Activated CD8-positive, alpha-beta T cell treated with anti-CD3 and anti-CD28 coated beads for 36 hours (primary cell): ENCODE data around the gene ORC4. TPM values are rescaled to one million over a fixed set of nuclear protein-coding genes. Genes with fewer than 3 reads are reported as not detected.
A peak's percentile ranks its signal among the peaks of the same experiment; 100 is the strongest.

Experiments used
- ATAC-seq: fragments of 200-7000 bp; cut with Tn5 transposase; one replicate; pipeline ENCODE4 v1.10.0; 2021; ENCODE audit warnings: mild to moderate bottlenecking, moderate library complexity
- CTCF ChIA-PET: fragments of 350-600 bp; sonication (Branson Sonifier 250); formaldehyde crosslinking; loops from one replicate; lab custom pipeline; 2021; ENCODE audit warnings: antibody characterized with exemption; lab: Charles Lee
- POLR2A ChIA-PET: fragments of 350-600 bp; sonication (Branson Sonifier 250); formaldehyde crosslinking; loops from one replicate; lab custom pipeline; 2021; ENCODE audit warnings: antibody characterized with exemption; lab: Charles Lee
- DNase-seq: peaks from one replicate; pipeline ENCODE4 v3.0.0-alpha.2; 2020
- H3K27ac Mint-ChIP-seq: one replicate; pipeline ENCODE4 v1.8.0; 2021; ENCODE audit warnings: mild to moderate bottlenecking, mixed read lengths
- H3K27me3 Mint-ChIP-seq: one replicate; pipeline ENCODE4 v1.8.0; 2021; ENCODE audit warnings: mixed read lengths
- H3K36me3 Mint-ChIP-seq: one replicate; pipeline ENCODE4 v1.8.0; 2021; ENCODE audit warnings: low read depth, mixed read lengths
- H3K4me1 Mint-ChIP-seq: one replicate; pipeline ENCODE4 v1.8.0; 2021; ENCODE audit warnings: low read depth, mixed read lengths
- H3K4me3 Mint-ChIP-seq: one replicate; pipeline ENCODE4 v1.8.0; 2021; ENCODE audit warnings: mild to moderate bottlenecking, moderate library complexity, mixed read lengths
- H3K9me3 Mint-ChIP-seq: one replicate; pipeline ENCODE4 v1.8.0; 2021; ENCODE audit warnings: mixed read lengths
- intact Hi-C: fragments of 100-400 bp; cut with micrococcal nuclease; formaldehyde crosslinking; loops from one replicate; pipeline ENCODE4 v1.10.0; 2022
- total RNA-seq, 2 experiments: library from RNA; stranded (reverse); gene quantifications; one replicate each; pipeline ENCODE4 v1.2.3, GENCODE V29; 2021
- TF ChIP-seq, protein P1 (sequence below): fragments of 200-600 bp; IDR thresholded peaks from one replicate; pipeline ENCODE4 v1.8.0; 2022; ENCODE audit warnings: antibody characterized with exemption, mild to moderate bottlenecking

The ORC4 gene
- total RNA-seq = 10 to 100 TPM; 31.1 to 33.0 TPM

DNA sequence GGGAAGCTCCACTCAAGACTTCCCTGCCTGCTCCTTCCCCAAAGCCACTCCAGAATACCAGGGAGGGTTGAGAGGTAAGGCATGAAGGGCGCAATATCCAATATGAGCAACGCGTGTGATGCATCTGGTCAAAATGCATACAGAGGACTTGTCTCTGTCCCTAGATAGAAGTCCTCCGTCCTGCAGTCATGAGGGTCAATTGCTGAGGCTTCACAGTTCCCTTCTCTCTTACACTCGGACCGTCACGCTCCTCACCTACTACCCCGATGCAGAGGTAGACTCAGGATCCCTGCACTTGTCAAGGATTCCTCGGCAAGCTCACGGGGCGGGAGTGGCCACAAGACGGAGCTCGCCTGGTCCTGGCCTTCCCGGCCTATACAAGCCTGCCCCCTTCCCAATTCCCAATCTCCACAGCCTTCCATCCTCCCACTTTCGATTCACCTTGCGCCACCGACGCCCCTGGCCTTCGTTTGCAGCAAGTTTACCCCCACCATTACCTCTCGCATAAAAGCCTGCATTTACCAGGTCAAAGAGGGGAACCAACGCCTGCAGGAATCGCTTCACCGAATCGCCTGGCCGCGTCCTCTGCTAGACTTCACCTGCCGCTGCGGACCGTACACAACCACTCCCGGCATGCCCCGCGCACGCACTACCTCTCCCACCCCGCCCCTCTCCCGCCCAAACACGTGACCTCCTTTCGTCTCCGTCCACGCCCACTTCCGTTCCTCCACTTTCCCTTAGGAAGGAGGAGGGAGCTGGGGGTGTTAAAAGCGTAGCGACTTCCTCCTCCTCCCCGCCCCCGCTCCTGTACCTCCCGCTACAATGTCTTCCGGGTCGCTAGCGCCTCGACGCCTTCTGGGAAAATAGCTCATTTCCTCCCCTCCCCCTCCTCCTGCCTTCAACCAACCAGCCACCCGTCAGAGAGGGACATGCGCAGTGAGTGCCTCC lies at the start of gene ORC4:
Gene ORC4, minus strand, starts transcription at position 627 of the 948 bp plus-strand sequence. CDS start 44,779 bp downstream, outside the sequence.
- peaks cover 48% of the 10 kb centered on the region for H3K4me1 Mint-ChIP-seq
- H3K36me3 Mint-ChIP-seq = peaks cover 8% of the 10 kb centered on the region
- intact Hi-C loops = loop anchor here (10.0 kb wide), 1 partner anchor 624 kb away; the partner anchor contains the start of gene EPC2
- ChIA-PET CTCF (interaction anchor here (0.9 to 2.2 kb wide), 6 partner anchors 9 to 489 kb away, joined by 3 to 7 read pairs (median 3); no protein-coding TSS in a partner anchor), POLR2A (interaction anchor here (0.8 to 1.0 kb wide), 3 partner anchors 10 to 65 kb away, joined by 3 to 5 read pairs (median 4); no protein-coding TSS in a partner anchor)
- H3K9me3 Mint-ChIP-seq = no peaks in the 10 kb centered on the region
- H3K27me3 Mint-ChIP-seq = no peaks in the 10 kb centered on the region
- peak; percentile 88 for ATAC-seq
- H3K27ac Mint-ChIP-seq = peak within 1 kb of the TSS; percentile 95
- peak within 1 kb of the TSS; percentile 90 for H3K4me3 Mint-ChIP-seq
- TF ChIP-seq, protein P1, sequence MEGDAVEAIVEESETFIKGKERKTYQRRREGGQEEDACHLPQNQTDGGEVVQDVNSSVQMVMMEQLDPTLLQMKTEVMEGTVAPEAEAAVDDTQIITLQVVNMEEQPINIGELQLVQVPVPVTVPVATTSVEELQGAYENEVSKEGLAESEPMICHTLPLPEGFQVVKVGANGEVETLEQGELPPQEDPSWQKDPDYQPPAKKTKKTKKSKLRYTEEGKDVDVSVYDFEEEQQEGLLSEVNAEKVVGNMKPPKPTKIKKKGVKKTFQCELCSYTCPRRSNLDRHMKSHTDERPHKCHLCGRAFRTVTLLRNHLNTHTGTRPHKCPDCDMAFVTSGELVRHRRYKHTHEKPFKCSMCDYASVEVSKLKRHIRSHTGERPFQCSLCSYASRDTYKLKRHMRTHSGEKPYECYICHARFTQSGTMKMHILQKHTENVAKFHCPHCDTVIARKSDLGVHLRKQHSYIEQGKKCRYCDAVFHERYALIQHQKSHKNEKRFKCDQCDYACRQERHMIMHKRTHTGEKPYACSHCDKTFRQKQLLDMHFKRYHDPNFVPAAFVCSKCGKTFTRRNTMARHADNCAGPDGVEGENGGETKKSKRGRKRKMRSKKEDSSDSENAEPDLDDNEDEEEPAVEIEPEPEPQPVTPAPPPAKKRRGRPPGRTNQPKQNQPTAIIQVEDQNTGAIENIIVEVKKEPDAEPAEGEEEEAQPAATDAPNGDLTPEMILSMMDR = no peak
- DNase-seq = peak; percentile 99

DNA sequence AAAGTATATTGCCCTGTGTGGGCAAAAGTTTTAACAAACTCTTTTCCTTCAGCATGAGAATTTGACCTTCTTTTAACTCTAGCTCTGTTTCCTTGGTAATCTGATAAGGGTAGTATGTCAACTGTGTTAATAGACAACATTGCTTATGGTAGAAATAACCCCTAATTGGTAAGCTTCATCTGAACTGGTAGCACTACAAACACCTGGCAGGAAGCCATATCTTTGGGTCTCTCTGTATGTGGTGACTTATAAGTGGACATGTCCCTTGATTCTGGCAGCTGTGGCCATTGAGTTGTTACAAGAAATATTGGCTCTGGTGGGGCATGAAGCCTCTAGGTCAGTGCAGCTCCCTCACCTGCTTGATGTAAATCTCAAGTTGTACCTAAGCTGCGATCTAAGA lies 47.3 kb upstream of the ORC4 start:
- no peak overlapping the region for H3K4me3 Mint-ChIP-seq
- intact Hi-C loops = no loop called here
- no peak overlapping the region for H3K27ac Mint-ChIP-seq
- DNase-seq (no peak), ATAC-seq (no peak)
- no peaks in the 10 kb centered on the region for H3K27me3 Mint-ChIP-seq
- no peaks in the 10 kb centered on the region for H3K9me3 Mint-ChIP-seq
- ChIA-PET POLR2A (no interaction called here), CTCF (no interaction called here)
- TF ChIP-seq, protein P1 = no peak
- peaks cover 2% of the 10 kb centered on the region for H3K4me1 Mint-ChIP-seq
- H3K36me3 Mint-ChIP-seq = peaks cover 6% of the 10 kb centered on the region

DNA sequence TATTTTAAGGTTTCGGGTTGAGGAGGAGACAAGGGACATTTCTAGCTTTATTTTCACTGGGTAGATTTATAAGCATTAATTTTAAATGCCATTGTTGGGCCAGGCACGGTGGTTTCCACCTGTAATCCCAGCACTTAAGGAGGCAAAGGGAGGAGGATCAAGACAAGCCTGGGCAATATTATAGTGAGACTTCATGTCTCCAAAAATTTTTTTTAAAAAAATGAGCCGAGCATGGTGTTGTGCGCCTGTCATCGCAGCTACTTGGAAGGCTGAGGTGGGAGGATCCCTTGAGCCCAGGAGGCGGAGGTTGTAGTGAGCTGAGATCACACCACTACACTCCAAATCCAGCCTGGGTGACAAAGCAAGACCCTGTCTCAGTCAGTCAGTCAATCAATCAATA lies 45.4 kb upstream of the ORC4 start:
- peaks cover 2% of the 10 kb centered on the region for H3K4me1 Mint-ChIP-seq
- no peak overlapping the region for H3K27ac Mint-ChIP-seq
- no peaks in the 10 kb centered on the region for H3K9me3 Mint-ChIP-seq
- H3K27me3 Mint-ChIP-seq = no peaks in the 10 kb centered on the region
- ChIA-PET CTCF (no interaction called here), POLR2A (no interaction called here)
- peaks cover 6% of the 10 kb centered on the region for H3K36me3 Mint-ChIP-seq
- intact Hi-C loops = no loop called here
- ATAC-seq = no peak
- H3K4me3 Mint-ChIP-seq = no peak overlapping the region
- DNase-seq = no peak
- TF ChIP-seq, protein P1 = no peak

DNA sequence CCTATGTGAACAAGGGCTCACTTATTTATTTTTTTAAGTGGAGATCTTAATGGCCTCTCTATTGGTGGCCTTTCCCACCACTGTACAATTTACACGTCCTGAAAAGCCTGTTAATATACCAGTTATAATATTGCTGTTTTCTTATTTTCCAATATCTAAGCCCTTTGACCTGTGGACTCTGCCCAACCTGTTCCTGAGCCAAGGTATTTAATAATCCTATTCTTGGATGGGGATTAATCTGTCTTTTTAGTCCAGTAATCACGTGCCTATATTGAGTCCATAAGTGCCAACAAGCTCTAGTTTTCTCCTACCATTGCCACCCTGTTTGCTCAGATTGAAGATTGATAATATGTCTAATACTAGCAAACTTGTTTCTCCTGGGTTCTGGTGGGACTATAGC lies 43.1 kb upstream of the ORC4 start:
- H3K9me3 Mint-ChIP-seq = no peaks in the 10 kb centered on the region
- H3K27me3 Mint-ChIP-seq = no peaks in the 10 kb centered on the region
- ChIA-PET CTCF (no interaction called here), POLR2A (no interaction called here)
- DNase-seq (no peak), ATAC-seq (no peak)
- H3K4me1 Mint-ChIP-seq = no peaks in the 10 kb centered on the region
- intact Hi-C loops = no loop called here
- H3K36me3 Mint-ChIP-seq = peaks cover 6% of the 10 kb centered on the region
- TF ChIP-seq, protein P1 = no peak
- no peak overlapping the region for H3K4me3 Mint-ChIP-seq
- H3K27ac Mint-ChIP-seq = no peak overlapping the region

DNA sequence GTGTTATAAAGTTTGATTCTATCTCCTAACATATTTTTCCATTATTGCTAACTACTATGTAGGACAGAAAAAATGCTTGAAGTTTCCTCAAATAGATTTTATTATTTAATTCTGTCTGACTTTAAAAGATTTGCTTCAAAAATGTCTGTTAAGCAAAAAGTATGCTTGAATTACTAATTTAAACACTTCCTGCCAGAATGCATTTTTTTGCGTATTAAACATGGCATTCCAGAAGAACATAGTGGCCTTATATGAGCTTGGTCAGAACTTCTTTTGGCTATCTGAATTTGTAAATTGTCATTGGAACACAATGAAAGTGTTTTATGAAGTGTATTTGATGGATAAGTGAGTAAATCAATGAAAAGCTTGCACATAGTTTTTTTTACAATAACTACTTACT lies 38.1 kb upstream of the ORC4 start:
- peaks cover 5% of the 10 kb centered on the region for H3K36me3 Mint-ChIP-seq
- ChIA-PET POLR2A (no interaction called here), CTCF (no interaction called here)
- H3K27me3 Mint-ChIP-seq = no peaks in the 10 kb centered on the region
- TF ChIP-seq, protein P1 = no peak
- ATAC-seq (no peak), DNase-seq (no peak)
- H3K9me3 Mint-ChIP-seq = no peaks in the 10 kb centered on the region
- H3K4me3 Mint-ChIP-seq = no peak overlapping the region
- intact Hi-C loops = no loop called here
- H3K4me1 Mint-ChIP-seq = peaks cover 2% of the 10 kb centered on the region
- no peak overlapping the region for H3K27ac Mint-ChIP-seq
